BJ (cell line): Measurements from ENCODE around the gene STUB1. TPM values are rescaled to one million over a fixed set of nuclear protein-coding genes. Genes with fewer than 3 reads are reported as not detected.
A peak's percentile ranks its signal among the peaks of the same experiment; 100 is the strongest.

Experiments used
- CTCF ChIA-PET: fragments of 350-600 bp; formaldehyde crosslinking; extraction: SDS; loops from one replicate; lab custom pipeline; 2021; ENCODE audit warnings: antibody characterized with exemption, inconsistent platforms; lab: Yijun Ruan, JAX
- POLR2A ChIA-PET: fragments of 300-600 bp; sonication (Branson Sonifier 250); formaldehyde crosslinking; extraction: SDS; loops from one replicate; lab custom pipeline; 2021; ENCODE audit warnings: antibody characterized with exemption; lab: Charles Lee
- DNase-seq: peaks from one replicate; pipeline ENCODE4 v3.0.0-alpha.2; 2011; ENCODE audit warnings: low read depth
- H3K27me3 ChIP-seq: 2 replicates; pipeline ENCODE4 v1.6.0; 2011; ENCODE audit warnings: low read length; ENCODE audit not compliant: control insufficient read depth, insufficient read depth
- H3K36me3 ChIP-seq: 2 replicates; pipeline ENCODE4 v1.5.1; 2011; ENCODE audit warnings: low read length; ENCODE audit not compliant: control insufficient read depth, insufficient read depth
- H3K4me3 ChIP-seq: 2 replicates; pipeline ENCODE4 v1.5.1; 2011; ENCODE audit warnings: low read depth, mild to moderate bottlenecking, control low read depth, low read length
- CTCF ChIP-seq: IDR thresholded peaks from 2 replicates; pipeline ENCODE4 v1.5.1; 2011; ENCODE audit warnings: low read depth, mild to moderate bottlenecking, control low read depth, inconsistent platforms, low read length, moderate library complexity; ENCODE audit not compliant: insufficient read depth
- polyA plus RNA-seq: library from polyadenylated mRNA; depleted of rRNA; stranded (reverse); fragments of >200 nt; gene quantifications from 2 replicates; pipeline ENCODE4 v1.2.3, GENCODE V29; 2011

STUB1 gene
- polyA plus RNA-seq, 1 experiment, result 148 TPM

DNA sequence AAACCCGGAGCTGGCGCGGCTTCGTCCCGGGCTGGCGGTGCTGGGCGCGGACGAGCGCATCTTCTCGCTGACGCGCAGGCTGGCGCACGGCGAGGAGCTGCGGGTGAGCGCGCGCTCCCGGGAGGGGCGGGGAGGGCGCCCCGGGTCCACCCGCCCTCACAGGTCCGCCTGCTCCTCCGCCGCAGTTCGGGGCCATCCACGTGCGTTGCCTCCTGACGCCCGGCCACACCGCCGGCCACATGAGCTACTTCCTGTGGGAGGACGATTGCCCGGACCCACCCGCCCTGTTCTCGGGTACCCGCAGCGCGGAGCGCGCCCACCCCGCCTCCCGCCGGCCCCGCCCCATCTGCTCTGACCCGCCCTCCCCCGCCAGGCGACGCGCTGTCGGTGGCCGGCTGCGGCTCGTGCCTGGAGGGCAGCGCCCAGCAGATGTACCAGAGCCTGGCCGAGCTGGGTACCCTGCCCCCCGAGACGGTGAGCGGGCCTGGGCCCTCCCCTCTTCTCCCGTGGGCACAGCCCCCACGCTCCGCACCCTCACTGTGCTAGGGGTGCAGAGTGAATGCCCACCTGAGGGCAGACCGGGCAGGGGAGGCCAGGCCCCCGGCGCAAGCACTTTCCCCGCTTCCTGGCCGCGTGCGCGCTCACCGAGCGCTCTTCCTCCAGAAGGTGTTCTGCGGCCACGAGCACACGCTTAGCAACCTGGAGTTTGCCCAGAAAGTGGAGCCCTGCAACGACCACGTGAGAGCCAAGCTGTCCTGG, 48.1 kb downstream of the STUB1 start:
- peak overlapping the region; percentile 66 for H3K4me3 ChIP-seq
- TF ChIP-seq CTCF, result no peak
- no peaks in the 10 kb centered on the region for H3K27me3 ChIP-seq
- ChIA-PET CTCF (interaction anchor here (1.5 to 2.8 kb wide), 2 partner anchors 16 to 60 kb away, joined by 3 to 14 read pairs; partner anchors contain the start of gene RPUSD1), POLR2A (interaction anchor here (1.0 kb wide), 1 partner anchor 13 kb away, joined by 3 read pairs; the partner anchor contains the start of gene METRN)
- H3K36me3 ChIP-seq, result peaks cover 11% of the 10 kb centered on the region
- no peak for DNase-seq

- ChIA-PET CTCF (interaction anchor here (1.1 to 2.8 kb wide), 3 partner anchors 10 to 17 kb away, joined by 3 to 14 read pairs (median 3); partner anchors contain the start of gene CIAO3), POLR2A (interaction anchor here (1.0 kb wide), 1 partner anchor 14 kb away, joined by 3 read pairs; the partner anchor contains the start of gene METRN)
- TF ChIP-seq CTCF, result no peak
- peak overlapping the region; percentile 66 for H3K4me3 ChIP-seq
- H3K27me3 ChIP-seq, result no peaks in the 10 kb centered on the region
- H3K36me3 ChIP-seq, result peaks cover 15% of the 10 kb centered on the region
- DNase-seq, result no peak
Observed at GRCh38 chr16:728890-729744, 48.9 kb downstream of the STUB1 start.

DNA sequence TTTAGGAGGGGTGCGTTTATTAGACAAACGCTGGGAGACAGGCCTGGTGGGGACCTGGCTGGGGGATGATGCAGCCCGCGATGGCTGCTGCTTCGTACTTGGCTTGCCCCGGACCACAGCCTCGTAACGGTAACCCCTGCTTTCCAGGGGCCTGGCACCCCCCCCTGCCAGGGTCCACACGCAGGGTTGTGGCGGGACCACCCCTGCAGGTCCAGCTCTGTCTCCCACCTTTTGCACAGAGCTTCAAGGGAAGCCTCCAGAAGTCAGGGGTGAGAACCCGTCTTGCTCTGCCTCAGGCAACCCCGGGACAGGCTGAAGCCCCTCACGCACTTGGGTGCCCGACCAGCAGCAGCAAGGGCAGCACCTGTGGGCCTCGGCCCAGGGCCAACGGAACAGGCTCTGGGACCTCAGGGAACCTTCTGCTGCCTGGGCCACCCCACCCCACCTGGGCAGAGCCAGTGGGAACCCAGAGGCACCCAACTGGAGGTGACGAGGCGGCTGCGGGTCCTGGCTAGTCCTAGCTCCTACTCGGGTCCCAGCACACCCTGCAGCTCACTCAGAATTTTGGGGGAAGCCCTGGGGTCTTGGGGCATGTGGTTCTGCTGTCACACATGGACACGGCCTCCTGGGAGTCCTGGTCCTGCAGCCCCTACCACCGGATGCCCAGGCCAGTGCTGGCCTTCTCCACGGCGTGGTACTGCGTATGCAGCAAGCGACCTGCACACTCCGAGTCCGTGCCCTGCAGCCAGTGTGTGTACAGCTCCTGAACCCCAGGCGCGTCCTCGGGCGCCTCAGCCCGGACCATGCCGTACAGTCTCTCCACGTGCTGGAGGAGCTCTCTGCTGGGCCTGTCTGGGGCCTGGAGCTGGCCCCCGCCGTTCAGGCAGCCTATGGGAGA, 49.8 kb downstream of the STUB1 start:
- Histone ChIP-seq H3K27me3 (no peaks in the 10 kb centered on the region), H3K4me3 (no peak overlapping the region), H3K36me3 (peaks cover 18% of the 10 kb centered on the region)
- ChIA-PET POLR2A (no interaction called here), CTCF (interaction anchor here (1.1 to 2.8 kb wide), 5 partner anchors 9 to 18 kb away, joined by 3 to 14 read pairs (median 5); partner anchors contain the start of genes ANTKMT and CIAO3)
- no peak for DNase-seq
- no peak for TF ChIP-seq CTCF

DNA sequence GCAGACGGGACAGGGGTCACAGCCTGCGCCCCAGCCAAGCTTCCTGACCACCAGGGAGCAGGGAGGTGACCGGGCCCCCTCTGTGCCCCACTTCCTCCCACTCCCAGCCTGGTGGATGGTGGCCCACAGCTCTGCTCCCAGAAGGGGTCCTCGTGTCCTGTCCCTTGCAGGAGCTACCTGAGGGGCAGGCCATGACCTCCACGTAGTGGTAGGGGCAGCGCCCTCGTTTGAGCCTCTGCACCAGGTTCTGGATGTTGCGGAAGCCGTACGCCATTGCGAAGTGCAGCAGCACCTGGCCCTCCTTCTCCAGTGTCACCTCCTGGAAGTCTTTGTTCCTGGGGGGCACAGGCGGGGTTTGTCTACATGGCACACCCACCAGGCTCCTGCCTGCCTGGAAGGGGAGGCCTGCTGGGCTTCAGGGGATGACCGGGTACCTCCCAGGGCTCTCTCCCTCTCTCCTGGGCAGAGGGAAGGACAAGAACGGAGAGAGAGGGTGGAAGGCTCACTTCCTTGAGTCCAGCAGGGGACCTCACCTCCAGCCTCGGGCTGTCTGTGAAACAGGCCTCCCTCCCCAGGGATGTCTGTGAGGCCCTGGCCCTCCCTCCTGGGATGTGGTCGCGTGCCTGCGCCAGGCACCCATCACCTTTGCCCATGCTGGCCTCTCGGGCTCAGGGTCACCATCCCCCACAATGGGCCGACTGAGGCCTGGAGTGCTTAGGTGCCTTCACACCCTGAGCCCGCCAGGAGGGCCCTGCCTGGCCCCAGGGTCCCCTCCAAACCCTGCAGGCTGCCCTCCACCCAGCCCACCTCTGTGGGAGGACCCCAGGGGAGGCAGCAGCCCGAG, 50.7 kb downstream of the STUB1 start:
- no peak for TF ChIP-seq CTCF
- DNase-seq, result no peak
- H3K27me3 ChIP-seq, result no peaks in the 10 kb centered on the region
- POLR2A ChIA-PET, result no interaction called here
- peaks cover 20% of the 10 kb centered on the region for H3K36me3 ChIP-seq
- no peak overlapping the region for H3K4me3 ChIP-seq
- CTCF ChIA-PET, result interaction anchor here (1.0 to 1.4 kb wide), 4 partner anchors 10 to 19 kb away, joined by 3 to 7 read pairs (median 4); partner anchors contain the start of genes ANTKMT and CIAO3
